Measurements from ENCODE around the gene GPER1.

Gene GPER1

GRCh38 chr7:1053002-1053411 is 34.9 kb upstream of the GPER1 start:
- in situ Hi-C loops (cut with MboI; ENCODE audit: low sequenced_read_pairs), result no loop called here

- in situ Hi-C loops (cut with MboI; ENCODE audit: low sequenced_read_pairs), result no loop called here
Observed at GRCh38 chr7:1053816-1054370, 34.0 kb upstream of the GPER1 start.

GRCh38 chr7:1054438-1054837 is 33.5 kb upstream of the GPER1 start:
- in situ Hi-C loops (cut with MboI; ENCODE audit: low sequenced_read_pairs), result no loop called here

- in situ Hi-C loops (cut with MboI; ENCODE audit: low sequenced_read_pairs), result no loop called here
Observed at GRCh38 chr7:1054861-1055450, 33.0 kb upstream of the GPER1 start.

- in situ Hi-C loops (cut with MboI; ENCODE audit: low sequenced_read_pairs), result no loop called here
Observed at GRCh38 chr7:1055491-1055955, 32.4 kb upstream of the GPER1 start.

GRCh38 chr7:1055956-1056784 is 31.7 kb upstream of the GPER1 start:
- in situ Hi-C loops (cut with MboI; ENCODE audit: low sequenced_read_pairs), result no loop called here

GRCh38 chr7:1056785-1057410 is 31.0 kb upstream of the GPER1 start:
- in situ Hi-C loops (cut with MboI; ENCODE audit: low sequenced_read_pairs), result no loop called here

GRCh38 chr7:1057416-1058291 is 30.3 kb upstream of the GPER1 start:
- in situ Hi-C loops (cut with MboI; ENCODE audit: low sequenced_read_pairs), result no loop called here

GRCh38 chr7:1058311-1058710 is 29.6 kb upstream of the GPER1 start:
- in situ Hi-C loops (cut with MboI; ENCODE audit: low sequenced_read_pairs), result no loop called here

- in situ Hi-C loops (cut with MboI; ENCODE audit: low sequenced_read_pairs), result no loop called here
Observed at GRCh38 chr7:1058821-1059199, 29.1 kb upstream of the GPER1 start.

GRCh38 chr7:1059200-1060091 is 28.5 kb upstream of the GPER1 start:
- in situ Hi-C loops (cut with MboI; ENCODE audit: low sequenced_read_pairs), result no loop called here

- in situ Hi-C loops (cut with MboI; ENCODE audit: low sequenced_read_pairs), result no loop called here
Observed at GRCh38 chr7:1060315-1061072, 27.4 kb upstream of the GPER1 start.

- in situ Hi-C loops (cut with MboI; ENCODE audit: low sequenced_read_pairs), result no loop called here
Observed at GRCh38 chr7:1061180-1061579, 26.7 kb upstream of the GPER1 start.

- in situ Hi-C loops (cut with MboI; ENCODE audit: low sequenced_read_pairs), result no loop called here
Observed at GRCh38 chr7:1062296-1063294, 25.3 kb upstream of the GPER1 start.

- in situ Hi-C loops (cut with MboI; ENCODE audit: low sequenced_read_pairs), result no loop called here
Observed at GRCh38 chr7:1063361-1063760, 24.6 kb upstream of the GPER1 start.

GRCh38 chr7:1064581-1064980 is 23.3 kb upstream of the GPER1 start:
- in situ Hi-C loops (cut with MboI; ENCODE audit: low sequenced_read_pairs), result no loop called here

- in situ Hi-C loops (cut with MboI; ENCODE audit: low sequenced_read_pairs), result no loop called here
Observed at GRCh38 chr7:1065263-1065584, 22.7 kb upstream of the GPER1 start.
